AG10803 (cell line): ENCODE measurements around the gene RARRES2.
A peak's percentile ranks its signal among the peaks of the same experiment; 100 is the strongest.

Experiments
- DNase-seq: peaks from one replicate; pipeline ENCODE4 v3.0.0; 2010; ENCODE audit warnings: low read depth
- H3K4me3 ChIP-seq: 2 replicates; pipeline ENCODE4 v1.5.1; 2011; ENCODE audit warnings: mild to moderate bottlenecking, low read length, control low read depth
- TF ChIP-seq, protein P1 (sequence below): conservative IDR thresholded peaks from 2 replicates; pipeline ENCODE4 v1.5.1; 2011; ENCODE audit warnings: mild to moderate bottlenecking, low read length, control low read depth, inconsistent platforms

The RARRES2 gene

DNA sequence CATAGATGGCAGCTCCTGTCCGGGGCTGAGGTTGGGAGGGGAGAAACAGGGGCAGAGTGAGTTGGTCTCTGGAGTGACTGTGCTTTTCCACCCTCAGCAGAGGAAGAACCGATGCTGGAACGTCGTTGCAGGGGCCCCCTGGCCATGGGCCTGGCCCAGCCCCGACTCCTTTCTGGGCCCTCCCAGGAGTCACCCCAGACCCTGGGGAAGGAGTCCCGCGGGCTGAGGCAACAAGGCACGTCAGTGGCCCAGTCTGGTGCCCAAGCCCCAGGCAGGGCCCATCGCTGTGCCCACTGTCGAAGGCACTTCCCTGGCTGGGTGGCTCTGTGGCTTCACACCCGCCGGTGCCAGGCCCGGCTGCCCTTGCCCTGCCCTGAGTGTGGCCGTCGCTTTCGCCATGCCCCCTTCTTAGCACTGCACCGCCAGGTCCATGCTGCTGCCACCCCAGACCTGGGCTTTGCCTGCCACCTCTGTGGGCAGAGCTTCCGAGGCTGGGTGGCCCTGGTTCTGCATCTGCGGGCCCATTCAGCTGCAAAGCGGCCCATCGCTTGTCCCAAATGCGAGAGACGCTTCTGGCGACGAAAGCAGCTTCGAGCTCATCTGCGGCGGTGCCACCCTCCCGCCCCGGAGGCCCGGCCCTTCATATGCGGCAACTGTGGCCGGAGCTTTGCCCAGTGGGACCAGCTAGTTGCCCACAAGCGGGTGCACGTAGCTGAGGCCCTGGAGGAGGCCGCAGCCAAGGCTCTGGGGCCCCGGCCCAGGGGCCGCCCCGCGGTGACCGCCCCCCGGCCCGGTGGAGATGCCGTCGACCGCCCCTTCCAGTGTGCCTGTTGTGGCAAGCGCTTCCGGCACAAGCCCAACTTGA, 29.9 kb upstream of the RARRES2 start:
- H3K4me3 ChIP-seq, result no peak overlapping the region
- no peak for DNase-seq
- TF ChIP-seq, protein P1, sequence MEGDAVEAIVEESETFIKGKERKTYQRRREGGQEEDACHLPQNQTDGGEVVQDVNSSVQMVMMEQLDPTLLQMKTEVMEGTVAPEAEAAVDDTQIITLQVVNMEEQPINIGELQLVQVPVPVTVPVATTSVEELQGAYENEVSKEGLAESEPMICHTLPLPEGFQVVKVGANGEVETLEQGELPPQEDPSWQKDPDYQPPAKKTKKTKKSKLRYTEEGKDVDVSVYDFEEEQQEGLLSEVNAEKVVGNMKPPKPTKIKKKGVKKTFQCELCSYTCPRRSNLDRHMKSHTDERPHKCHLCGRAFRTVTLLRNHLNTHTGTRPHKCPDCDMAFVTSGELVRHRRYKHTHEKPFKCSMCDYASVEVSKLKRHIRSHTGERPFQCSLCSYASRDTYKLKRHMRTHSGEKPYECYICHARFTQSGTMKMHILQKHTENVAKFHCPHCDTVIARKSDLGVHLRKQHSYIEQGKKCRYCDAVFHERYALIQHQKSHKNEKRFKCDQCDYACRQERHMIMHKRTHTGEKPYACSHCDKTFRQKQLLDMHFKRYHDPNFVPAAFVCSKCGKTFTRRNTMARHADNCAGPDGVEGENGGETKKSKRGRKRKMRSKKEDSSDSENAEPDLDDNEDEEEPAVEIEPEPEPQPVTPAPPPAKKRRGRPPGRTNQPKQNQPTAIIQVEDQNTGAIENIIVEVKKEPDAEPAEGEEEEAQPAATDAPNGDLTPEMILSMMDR, result no peak

DNA sequence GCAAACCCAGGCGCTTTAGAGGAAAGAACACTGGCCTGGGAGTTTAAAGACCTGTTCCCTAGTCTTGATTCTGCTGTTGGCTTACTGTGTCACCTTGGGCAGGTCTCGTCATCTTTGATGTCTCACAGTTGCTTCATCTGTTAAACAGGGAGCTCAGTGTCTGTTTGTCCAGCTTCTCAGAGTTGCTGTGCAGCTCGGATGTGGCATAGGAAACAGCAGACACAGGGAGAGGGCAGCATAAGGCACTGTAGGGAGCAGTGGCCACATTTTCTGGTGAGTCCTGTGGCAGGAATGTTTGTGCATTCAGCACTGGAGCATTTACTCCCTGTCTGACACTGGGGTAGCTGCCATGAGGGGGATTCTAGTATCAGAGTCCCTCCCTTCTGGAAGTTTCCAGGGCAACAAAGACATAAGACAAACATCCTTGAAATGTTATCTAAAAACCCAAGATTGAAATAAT, 29.2 kb upstream of the RARRES2 start:
- peak overlapping the region; percentile 90 for H3K4me3 ChIP-seq
- peak; percentile 71 for DNase-seq
- TF ChIP-seq, protein P1, result peak; percentile 11; the same call in 1 of the 2 replicates

DNA sequence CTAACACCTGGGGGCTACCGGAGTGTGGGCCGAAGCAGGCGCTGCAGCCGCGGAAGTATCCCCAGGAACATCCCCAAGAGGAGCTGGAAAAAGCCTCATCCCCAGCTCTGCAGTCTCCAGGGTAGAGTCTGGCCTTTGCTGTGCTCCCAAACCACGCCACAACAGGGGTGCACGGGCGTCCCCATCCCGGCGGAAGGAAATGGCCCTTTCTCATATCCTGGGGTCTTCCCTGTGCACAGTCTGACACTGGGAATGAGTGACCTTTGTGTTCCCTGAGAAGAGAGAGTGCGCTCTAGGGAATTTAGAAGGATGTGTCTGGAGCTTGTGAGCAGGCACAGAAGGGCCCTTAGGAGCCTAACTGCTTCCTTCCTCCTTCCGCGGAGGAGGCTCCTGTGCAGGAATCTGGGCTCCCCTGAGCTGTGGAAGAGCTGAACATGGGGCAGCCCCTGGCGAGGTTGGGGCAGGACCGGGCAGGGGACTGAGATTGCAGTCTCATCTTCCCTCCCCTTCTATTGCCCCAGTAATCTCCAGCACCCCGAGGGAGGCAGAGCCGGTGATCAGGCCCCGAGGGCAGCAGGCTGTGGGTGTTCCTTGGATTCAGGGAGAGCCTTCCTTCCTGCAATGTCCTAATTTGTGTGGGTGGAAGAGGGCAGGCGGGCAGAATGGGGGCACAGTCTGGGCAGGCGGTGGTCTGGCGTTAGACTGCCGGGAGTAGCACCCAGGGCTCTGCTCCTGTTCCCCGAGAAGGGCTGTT, 28.5 kb upstream of the RARRES2 start:
- TF ChIP-seq, protein P1, result no peak
- peak overlapping the region; percentile 90 for H3K4me3 ChIP-seq
- DNase-seq, result no peak

DNA sequence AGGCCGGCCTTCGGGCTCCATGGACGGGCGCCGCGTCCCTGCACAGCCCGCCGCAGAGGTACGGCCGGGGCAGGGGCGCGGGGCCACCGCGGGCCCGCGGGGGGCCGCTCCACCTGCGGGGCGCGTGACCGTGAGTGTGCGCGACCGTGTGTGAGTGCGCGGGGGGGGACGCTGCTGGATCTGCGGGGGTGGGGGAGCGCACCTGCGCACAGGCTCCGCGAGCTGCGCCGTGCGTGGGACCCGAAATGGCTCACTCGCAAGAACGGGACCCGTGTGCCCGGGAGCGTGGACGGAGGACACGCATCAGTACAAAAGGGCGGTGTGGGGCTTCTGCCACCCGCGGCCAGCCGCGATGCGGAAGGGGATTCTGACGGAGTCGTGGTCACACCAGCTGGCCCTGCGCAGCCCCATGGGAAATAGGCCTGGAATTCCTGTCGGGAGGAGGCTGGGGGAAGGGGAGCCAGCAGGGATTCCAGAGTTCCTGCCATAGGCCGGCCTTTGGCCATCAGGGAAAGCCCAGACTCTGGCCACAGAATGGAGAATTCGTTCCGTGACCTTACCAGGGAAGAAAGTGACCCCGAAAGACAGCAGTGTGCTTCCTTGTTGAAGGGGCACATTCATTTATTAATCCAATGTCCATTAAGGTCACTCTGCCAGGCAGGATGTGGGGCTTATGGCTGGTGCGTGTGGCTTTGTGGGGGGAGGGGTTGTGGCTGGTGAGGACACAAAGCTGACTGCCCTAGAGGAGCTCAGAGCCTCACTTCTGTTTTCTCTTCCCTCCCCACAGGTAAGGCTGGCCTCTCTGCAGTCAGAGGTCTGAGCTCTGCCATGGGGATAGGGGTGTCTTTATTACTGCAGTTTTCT, 27.7 kb upstream of the RARRES2 start:
- TF ChIP-seq, protein P1, result no peak
- H3K4me3 ChIP-seq, result peak overlapping the region; percentile 90
- DNase-seq, result peak; percentile 78

DNA sequence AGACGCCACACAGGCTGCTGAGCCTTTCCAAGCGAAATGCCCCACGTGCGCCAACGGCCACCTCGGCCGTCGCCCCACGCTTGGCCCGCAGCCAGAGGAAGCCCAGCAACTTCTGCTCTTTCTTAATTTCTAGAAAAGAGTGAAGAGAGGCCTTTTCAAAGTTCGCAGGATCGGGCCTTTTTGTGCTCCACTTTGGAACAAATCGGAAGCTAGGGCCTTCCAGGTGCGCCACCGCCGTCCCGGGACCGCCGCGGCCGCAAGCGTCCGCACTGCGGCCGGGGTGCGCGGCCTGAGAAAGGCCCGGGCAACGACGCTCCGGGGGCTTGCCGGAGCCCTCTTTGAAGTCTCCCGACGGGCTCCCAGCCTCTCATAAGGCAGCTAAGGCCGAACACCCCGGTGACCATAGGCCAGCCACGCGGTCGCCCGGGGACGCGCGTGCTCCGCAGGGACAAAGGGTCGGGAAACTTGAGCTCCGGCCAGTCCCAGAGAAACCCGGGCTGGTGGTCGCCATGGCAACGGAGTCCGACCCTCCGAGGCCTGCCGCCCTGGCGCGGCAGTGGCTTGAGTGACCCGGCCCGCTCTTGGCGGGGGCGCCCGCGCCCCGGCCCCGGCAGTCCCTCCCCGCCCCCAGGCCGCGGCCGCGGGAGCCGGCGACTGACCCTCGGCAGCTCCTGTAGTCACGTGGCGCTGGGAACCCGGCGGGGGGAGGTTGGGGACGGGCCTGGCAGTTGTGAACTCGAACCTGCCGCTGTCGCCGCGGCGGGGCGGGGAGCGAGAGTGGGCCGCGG, 26.9 kb upstream of the RARRES2 start, which contains the start of gene REPIN1:
REPIN1 (plus strand) TSS at position 727 of the 788 bp plus-strand sequence. CDS start 890 bp downstream, outside the sequence.
- H3K4me3 ChIP-seq, result peak within 1 kb of the TSS; percentile 90
- peak; percentile 85 for DNase-seq
- TF ChIP-seq, protein P1, result no peak

DNA sequence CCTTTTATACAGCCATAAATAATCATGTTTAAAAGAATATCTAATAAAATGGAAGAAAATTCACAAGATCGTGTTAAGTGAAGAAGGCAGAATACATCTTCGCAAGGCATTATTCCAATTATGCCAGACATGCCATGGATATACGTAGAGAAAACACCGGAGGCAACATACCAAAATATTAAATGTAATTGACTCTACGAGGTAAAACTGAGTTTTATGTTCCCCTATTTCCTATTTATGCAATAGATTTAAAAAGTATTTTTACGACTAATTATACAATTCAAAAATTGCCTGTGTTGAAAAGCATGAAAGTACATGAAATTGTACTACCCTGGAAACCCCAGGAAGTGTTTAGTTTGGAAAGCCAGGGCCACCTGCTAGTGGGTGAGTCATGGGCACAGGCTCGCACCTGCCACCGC, 26.3 kb upstream of the RARRES2 start:
- no peak for DNase-seq
- peak overlapping the region; percentile 90 for H3K4me3 ChIP-seq
- TF ChIP-seq, protein P1, result no peak
